Astrocyte of the spinal cord (primary cell): ENCODE measurements around the gene CD38.
"Not testable (repeated sequence)": the region's sequence is repeated elsewhere in the genome, so short reads cannot be mapped to it uniquely, and the experiment has no call there.

Source experiments
- DNase-seq: peaks from one replicate; pipeline ENCODE4 v3.0.0; 2011; ENCODE audit warnings: low read depth, low spot score
- H3K4me3 ChIP-seq: 2 replicates; pipeline ENCODE4 v1.5.1; 2011; ENCODE audit warnings: low read depth, mild to moderate bottlenecking, low read length, moderate library complexity
- in situ Hi-C: cut with HindIII; loops from 2 replicates; pipeline ENCODE4 v1.10.0; 2017; ENCODE audit warnings: low sequenced_read_pairs
- TF ChIP-seq, protein P1 (sequence below): IDR thresholded peaks from 2 replicates; pipeline ENCODE4 v1.5.1; 2012; ENCODE audit warnings: low read depth, mild to moderate bottlenecking, low read length, inconsistent platforms

Gene CD38

DNA sequence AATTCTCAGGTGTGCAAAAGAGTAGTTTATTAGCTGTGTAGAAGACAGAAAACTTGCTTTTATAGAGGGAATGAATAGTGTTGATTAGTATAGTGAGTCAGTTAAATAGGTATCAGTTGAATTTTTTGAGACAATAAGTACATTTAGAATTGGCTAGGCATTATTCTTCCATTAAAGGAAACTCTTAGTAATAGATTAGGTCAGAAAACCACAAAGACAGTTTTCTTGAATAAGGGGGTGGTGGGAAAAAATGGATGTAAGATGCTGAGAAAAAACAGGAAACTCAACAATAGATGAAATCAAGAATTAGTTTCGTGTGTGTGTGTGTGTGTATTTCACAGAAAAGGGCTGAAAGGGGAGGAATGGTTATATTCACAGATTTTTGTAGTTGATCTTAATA, 16.8 kb downstream of the CD38 start:
- no peak overlapping the region for H3K4me3 ChIP-seq
- no peak for DNase-seq
- TF ChIP-seq, protein P1, sequence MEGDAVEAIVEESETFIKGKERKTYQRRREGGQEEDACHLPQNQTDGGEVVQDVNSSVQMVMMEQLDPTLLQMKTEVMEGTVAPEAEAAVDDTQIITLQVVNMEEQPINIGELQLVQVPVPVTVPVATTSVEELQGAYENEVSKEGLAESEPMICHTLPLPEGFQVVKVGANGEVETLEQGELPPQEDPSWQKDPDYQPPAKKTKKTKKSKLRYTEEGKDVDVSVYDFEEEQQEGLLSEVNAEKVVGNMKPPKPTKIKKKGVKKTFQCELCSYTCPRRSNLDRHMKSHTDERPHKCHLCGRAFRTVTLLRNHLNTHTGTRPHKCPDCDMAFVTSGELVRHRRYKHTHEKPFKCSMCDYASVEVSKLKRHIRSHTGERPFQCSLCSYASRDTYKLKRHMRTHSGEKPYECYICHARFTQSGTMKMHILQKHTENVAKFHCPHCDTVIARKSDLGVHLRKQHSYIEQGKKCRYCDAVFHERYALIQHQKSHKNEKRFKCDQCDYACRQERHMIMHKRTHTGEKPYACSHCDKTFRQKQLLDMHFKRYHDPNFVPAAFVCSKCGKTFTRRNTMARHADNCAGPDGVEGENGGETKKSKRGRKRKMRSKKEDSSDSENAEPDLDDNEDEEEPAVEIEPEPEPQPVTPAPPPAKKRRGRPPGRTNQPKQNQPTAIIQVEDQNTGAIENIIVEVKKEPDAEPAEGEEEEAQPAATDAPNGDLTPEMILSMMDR: no peak
- in situ Hi-C loops: no loop called here

DNA sequence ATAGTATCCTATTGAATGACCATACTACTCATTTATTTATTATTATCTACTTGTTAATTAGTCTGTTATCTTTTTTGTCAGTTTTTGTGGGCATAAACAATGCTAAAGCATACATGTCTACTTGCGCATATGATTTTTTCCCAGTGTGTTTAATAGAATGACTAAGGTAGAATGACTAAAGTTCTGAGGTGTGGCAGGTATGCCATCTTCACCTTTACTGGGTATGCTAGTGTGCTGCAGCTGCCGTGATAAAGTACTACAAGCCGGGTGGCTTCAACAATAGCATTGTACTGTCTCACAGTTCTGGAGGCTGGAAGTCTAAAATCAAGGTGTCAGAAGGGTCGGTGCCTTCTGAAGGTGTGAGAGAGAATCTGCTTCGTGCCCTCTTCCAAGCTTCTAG, 19.2 kb downstream of the CD38 start:
- TF ChIP-seq, protein P1: no peak
- in situ Hi-C loops: no loop called here
- no peak for DNase-seq

DNA sequence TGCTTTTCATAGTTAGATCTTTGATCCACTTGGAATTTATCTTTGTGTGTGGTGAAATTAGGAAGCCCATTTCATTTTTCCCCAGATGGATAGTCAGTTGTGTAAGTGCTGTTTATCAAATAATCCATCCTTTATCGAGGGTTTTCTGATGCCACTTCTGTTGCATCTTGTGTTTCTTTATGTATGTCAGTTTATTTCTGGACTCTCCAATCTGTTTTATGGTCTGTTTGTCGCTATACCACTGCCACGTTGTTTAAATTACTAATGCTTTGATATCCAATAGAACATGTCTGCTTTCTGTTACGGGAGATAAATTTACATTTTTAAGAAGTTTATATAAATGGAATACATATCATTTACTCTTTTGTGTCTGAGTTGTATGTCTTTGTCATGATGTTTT, 21.0 kb downstream of the CD38 start:
- TF ChIP-seq, protein P1: no peak
- in situ Hi-C loops: no loop called here
- H3K4me3 ChIP-seq: no peak overlapping the region
- no peak for DNase-seq

More for the DNA sequence above, 19.2 kb downstream of the CD38 start:
- H3K4me3 ChIP-seq: no peak overlapping the region

DNA sequence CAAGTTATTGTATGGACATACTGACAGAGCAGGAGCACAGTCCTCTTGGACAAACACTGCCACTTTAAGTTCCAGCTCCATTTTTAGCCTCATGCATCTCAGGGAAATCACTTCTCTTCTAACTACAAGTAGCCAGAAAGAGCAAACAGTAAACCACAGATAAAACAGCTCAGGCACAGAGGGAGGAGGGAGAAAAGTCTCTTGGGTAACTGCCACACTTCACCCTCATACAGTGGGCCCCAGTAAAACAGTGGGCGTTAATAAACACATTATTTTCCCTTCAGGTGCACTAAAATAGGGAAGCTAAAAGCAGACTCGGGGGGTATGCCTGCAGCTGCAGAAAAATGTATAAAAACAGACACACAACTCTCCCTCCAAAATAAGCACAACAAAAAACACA, 21.6 kb downstream of the CD38 start:
- TF ChIP-seq, protein P1: no peak
- no peak for DNase-seq
- no peak overlapping the region for H3K4me3 ChIP-seq
- in situ Hi-C loops: no loop called here

DNA sequence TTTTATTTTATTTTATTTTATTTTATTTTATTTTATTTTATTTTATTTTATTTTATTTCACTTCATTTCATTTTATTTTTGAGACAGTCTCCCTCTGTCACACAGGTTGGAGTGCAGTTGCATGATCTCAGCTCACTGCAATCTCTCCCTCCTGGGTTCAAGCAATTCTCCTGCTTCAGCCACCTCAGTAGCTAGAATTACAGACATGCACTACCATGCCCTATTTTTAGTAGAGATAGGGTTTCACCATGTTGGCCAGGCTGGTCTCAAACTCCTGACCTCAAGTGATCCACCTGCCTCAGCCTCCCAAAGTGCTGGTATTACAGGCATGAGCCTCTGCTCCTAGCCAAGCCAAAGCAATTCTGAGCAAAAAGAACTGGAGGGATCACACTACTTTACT, 24.4 kb downstream of the CD38 start:
- in situ Hi-C loops, H3K4me3 ChIP-seq, DNase-seq: not testable (repeated sequence)

DNA sequence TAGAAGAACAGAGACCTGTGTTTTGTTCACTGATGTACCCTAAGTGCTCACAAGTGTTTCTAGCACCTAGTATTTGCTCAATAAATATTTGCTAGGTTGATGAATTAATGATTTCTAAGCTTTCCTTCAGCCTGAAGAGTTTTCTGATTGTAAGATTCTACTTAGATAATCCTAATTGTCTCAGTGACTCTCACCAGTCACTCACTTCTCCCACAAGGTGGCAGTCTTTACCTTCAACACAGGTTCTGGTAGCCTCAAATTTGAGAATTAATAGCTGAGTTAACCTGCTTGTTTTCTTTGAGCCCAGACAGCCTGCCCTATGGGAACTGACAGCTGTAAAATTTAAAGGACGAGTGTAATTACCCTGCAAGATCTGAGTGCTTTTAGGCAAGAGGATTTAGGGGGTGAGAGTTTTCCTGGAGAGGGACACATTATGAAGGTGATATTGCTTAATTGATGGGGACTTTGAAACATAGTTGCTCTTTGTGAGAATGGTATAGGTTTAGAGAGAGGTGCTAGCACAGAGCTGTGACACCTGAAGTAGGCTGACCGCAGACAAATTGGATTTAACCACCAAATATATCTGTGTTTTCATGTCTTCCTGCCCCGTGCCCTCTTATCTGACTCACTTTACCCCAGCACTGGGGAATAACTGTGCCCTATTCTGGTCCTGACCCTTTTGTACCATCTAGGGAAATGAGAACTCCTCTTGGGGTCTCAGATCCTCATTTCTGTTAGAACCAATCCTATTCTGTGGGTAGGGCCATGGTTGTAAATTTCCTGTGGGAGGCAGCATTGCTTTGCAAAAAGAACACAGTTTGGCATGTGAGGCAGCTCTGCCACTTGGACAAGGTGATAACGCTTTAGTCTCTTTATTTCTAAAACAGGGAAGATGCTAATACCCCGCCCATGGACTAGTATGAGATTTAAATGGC, 27.7 kb downstream of the CD38 start:
- TF ChIP-seq, protein P1: peak; percentile 76
- peak; percentile 64 for DNase-seq
- H3K4me3 ChIP-seq: no peak overlapping the region
- in situ Hi-C loops: no loop called here

DNA sequence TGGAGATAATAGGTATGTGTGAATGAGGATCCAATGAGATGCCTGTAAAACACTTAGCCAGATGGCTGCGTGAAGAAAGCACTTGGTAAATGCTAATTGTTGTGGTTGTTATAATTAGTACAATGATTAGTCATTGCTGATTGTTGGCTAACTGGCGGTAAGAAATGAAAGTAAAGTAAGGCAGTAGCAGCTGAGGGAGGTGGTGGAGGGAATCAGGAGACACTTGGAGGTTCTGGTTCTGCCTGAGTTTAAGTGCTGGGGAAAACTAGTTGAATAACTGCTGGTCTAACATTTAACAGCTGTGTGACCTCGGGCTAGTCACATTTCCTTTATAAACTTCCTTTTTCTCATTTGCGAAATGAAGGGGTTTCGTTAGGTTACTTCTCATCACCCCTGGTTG, 30.9 kb downstream of the CD38 start:
- TF ChIP-seq, protein P1: no peak
- no peak overlapping the region for H3K4me3 ChIP-seq
- DNase-seq: no peak
- in situ Hi-C loops: no loop called here
